Thyroid gland (tissue), 4 donors: ENCODE results near the gene THSD7B. TPM values are rescaled to one million over a fixed set of nuclear protein-coding genes. Genes with fewer than 3 reads are reported as not detected.

Source experiments
- DNase-seq, 2 donors: peaks; one replicate each; pipeline ENCODE4 v3.0.0-alpha.2; 2019
- H3K27ac ChIP-seq, 3 donors: fragments of 200-600 bp; sonication (generic); 1 replicate in 2 of 3; 2 replicates in 1 of 3; pipeline ENCODE4 v1.5.1; 2016 to 2019; ENCODE audit warnings: mild to moderate bottlenecking in 1 of 3, moderate library complexity in 1 of 3
- H3K27me3 ChIP-seq: fragments of 200-600 bp; sonication (generic); one replicate; pipeline ENCODE4 v1.5.1; 2019
- H3K36me3 ChIP-seq, 2 donors: fragments of 200-600 bp; sonication (generic); one replicate each; pipeline ENCODE4 v1.5.1; 2016 to 2019
- H3K4me1 ChIP-seq, 2 donors: fragments of 200-600 bp; sonication (generic); one replicate each; pipeline ENCODE4 v1.5.1; 2017 to 2019
- H3K4me3 ChIP-seq, 3 donors: fragments of 200-600 bp; sonication (generic); replicated peaks in 1 of 3; 1 replicate in 2 of 3; 2 replicates in 1 of 3; pipeline ENCODE4 v1.5.1; 2016; ENCODE audit warnings: mild to moderate bottlenecking in 1 of 3
- H3K9me3 ChIP-seq: fragments of 200-600 bp; sonication (generic); one replicate; pipeline ENCODE4 v1.5.1; 2017
- POLR2A ChIP-seq, 2 donors: fragments of 450-650 bp; IDR thresholded peaks; one replicate each; pipeline ENCODE4 v1.6.1; 2017; ENCODE audit warnings: antibody characterized with exemption in 2 of 2, mild to moderate bottlenecking in 2 of 2, moderate library complexity in 1 of 2
- WGBS, 2 donors: methylation state at CpG; one replicate each; pipeline ENCODE4 v1.1.5; 2017; 5-methylcytosine and 5-hydroxymethylcytosine counted together
- intact Hi-C: fragments of 100-400 bp; cut with DNase I; formaldehyde crosslinking; loops from one replicate; pipeline ENCODE4 v1.15.1; 2023
- total RNA-seq, 4 donors: library from RNA; depleted of rRNA; stranded (reverse); fragments of >200 nt; gene quantifications; one replicate each; pipeline ENCODE4 v1.2.3, GENCODE V29; 2016
- TF ChIP-seq, protein P1 (sequence below), 6 experiments: fragments of 200-600 bp in 3 of 6; fragments of 450-650 bp in 3 of 6; sonication (generic) in 3 of 6; IDR thresholded peaks; one replicate each; pipeline ENCODE4 v1.5.1; 2016 to 2019; ENCODE audit warnings: antibody characterized with exemption in 6 of 6, mild to moderate bottlenecking in 2 of 6, inconsistent platforms in 1 of 6, moderate library complexity in 1 of 6

The THSD7B gene
- total RNA-seq, 4 donors from 2014 or later: 0.29 to 1.2 (median 0.92) TPM

DNA sequence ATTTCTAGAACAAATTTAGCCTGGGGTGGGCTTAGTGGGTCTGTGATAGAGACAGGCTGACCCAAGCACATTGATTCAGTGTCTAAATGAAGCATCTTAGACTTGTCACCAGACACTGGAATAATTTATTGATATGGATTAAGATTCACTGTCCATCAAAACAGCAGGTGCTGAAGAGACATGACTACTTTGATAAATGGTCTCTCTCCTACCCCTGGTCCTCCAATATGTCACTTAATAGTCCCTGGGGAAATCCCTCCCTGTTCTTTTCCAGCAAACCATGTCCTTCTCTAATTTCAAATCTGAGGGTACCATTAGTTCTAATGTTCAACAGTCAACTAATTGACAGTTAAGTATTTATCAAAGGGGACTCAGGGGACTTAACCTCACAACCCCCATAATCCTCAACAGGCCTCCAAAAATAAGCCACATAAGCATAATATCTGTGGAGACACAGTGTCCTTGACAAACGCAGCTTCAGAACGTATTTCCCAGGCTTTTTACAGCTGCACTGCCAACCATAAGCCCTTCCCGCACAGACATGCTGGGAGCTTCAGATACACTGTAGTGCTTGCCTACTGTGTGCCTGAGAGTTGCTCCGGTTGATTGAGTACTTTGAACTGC lies 391.0 kb downstream of the THSD7B start:
- Histone ChIP-seq H3K9me3 (no peaks in the 10 kb centered on the region), H3K4me1 (no peaks in the 10 kb centered on the region), H3K27ac (no peak overlapping the region), H3K36me3 (no peaks in the 10 kb centered on the region), H3K27me3 (no peaks in the 10 kb centered on the region), H3K4me3 (no peak overlapping the region)
- intact Hi-C loops: no loop called here
- DNase-seq: no peak
- 66 to 79% methylated on average over 4 of the region's 4 CpGs for WGBS, 2 donors
- TF ChIP-seq, protein P1, sequence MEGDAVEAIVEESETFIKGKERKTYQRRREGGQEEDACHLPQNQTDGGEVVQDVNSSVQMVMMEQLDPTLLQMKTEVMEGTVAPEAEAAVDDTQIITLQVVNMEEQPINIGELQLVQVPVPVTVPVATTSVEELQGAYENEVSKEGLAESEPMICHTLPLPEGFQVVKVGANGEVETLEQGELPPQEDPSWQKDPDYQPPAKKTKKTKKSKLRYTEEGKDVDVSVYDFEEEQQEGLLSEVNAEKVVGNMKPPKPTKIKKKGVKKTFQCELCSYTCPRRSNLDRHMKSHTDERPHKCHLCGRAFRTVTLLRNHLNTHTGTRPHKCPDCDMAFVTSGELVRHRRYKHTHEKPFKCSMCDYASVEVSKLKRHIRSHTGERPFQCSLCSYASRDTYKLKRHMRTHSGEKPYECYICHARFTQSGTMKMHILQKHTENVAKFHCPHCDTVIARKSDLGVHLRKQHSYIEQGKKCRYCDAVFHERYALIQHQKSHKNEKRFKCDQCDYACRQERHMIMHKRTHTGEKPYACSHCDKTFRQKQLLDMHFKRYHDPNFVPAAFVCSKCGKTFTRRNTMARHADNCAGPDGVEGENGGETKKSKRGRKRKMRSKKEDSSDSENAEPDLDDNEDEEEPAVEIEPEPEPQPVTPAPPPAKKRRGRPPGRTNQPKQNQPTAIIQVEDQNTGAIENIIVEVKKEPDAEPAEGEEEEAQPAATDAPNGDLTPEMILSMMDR (IDR thresholded peaks at IDR 0.05): no peak
- TF ChIP-seq POLR2A (IDR thresholded peaks at IDR 0.05): no peak

DNA sequence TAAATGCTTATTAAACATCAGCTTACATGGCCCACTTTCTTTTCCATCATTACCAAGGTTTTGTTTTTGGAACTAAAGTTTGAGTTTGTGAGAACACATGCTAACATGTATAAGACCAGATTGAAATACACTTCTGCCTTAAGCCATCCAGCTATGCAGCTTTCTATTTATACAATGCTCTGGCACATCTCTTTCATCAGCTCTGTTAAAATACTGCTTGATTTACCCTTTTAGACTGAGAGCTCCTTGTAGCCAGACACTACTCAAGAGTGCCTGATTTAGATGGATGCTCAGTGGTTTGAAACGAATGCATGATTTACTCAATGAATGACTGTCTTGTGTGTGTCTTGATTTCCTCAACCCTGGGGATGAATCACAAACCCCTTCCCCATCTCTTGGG lies 392.5 kb downstream of the THSD7B start:
- WGBS, 2 donors: 60 to 78% methylated on average over 1 of the region's 1 CpG
- no peak for DNase-seq
- no peaks in the 10 kb centered on the region for H3K4me1 ChIP-seq
- no peak overlapping the region for H3K27ac ChIP-seq
- no peaks in the 10 kb centered on the region for H3K36me3 ChIP-seq
- intact Hi-C loops: no loop called here
- no peaks in the 10 kb centered on the region for H3K27me3 ChIP-seq
- H3K4me3 ChIP-seq: no peak overlapping the region
- TF ChIP-seq POLR2A (IDR thresholded peaks at IDR 0.05): no peak
- TF ChIP-seq, protein P1 (IDR thresholded peaks at IDR 0.05): no peak
- H3K9me3 ChIP-seq: no peaks in the 10 kb centered on the region

DNA sequence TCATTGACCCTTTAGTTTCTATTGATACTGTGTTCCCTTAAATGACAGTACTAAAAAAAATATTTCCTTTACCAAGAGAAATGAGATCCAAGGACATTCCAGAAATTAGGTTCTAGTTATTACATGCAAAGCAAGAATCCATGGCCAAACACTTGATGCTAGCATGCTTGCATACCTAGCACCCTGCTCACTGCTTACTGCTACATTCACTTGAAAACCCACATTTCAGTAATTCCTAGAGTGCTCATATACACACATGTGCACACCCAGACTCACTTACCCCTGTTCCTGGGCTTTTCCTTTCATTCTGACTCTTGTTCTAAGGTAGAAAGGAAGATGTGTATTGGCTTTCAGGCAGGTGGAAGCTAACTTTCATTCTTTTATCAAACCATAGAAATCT lies 395.9 kb downstream of the THSD7B start:
- no peak for TF ChIP-seq POLR2A (IDR thresholded peaks at IDR 0.05)
- TF ChIP-seq, protein P1 (IDR thresholded peaks at IDR 0.05): no peak

GRCh38 chr2:137165968-137166367 lies 400.6 kb downstream of the THSD7B start:
- Histone ChIP-seq H3K27ac (no peak overlapping the region), H3K27me3 (no peaks in the 10 kb centered on the region), H3K36me3 (no peaks in the 10 kb centered on the region), H3K9me3 (no peaks in the 10 kb centered on the region), H3K4me3 (no peak overlapping the region), H3K4me1 (no peaks in the 10 kb centered on the region)
- no peak for DNase-seq
- intact Hi-C loops: no loop called here
- TF ChIP-seq, protein P1 (IDR thresholded peaks at IDR 0.05): no peak
- TF ChIP-seq POLR2A (IDR thresholded peaks at IDR 0.05): no peak
- 89 to 96% methylated on average over 4 of the region's 4 CpGs for WGBS, 2 donors

More for the DNA sequence above, 395.9 kb downstream of the THSD7B start:
- intact Hi-C loops: no loop called here
- Histone ChIP-seq H3K9me3 (no peaks in the 10 kb centered on the region), H3K4me3 (no peak overlapping the region), H3K27me3 (no peaks in the 10 kb centered on the region), H3K36me3 (no peaks in the 10 kb centered on the region), H3K27ac (no peak overlapping the region), H3K4me1 (no peaks in the 10 kb centered on the region)
- no peak for DNase-seq

- H3K4me1 ChIP-seq: no peaks in the 10 kb centered on the region
- no peaks in the 10 kb centered on the region for H3K36me3 ChIP-seq
- no peak for DNase-seq
- TF ChIP-seq POLR2A (IDR thresholded peaks at IDR 0.05): no peak
- TF ChIP-seq, protein P1 (IDR thresholded peaks at IDR 0.05): no peak
- H3K9me3 ChIP-seq: no peaks in the 10 kb centered on the region
- H3K27me3 ChIP-seq: no peaks in the 10 kb centered on the region
- WGBS, 2 donors: 84 to 87% methylated on average over 3 of the region's 3 CpGs
- H3K27ac ChIP-seq: no peak overlapping the region
- H3K4me3 ChIP-seq: no peak overlapping the region
- intact Hi-C loops: no loop called here
Measured at GRCh38 chr2:137167651-137168050, 402.3 kb downstream of the THSD7B start.
